Measurements from ENCODE around the gene SNTB2.
"Not testable (repeated sequence)": the region's sequence is repeated elsewhere in the genome, so short reads cannot be mapped to it uniquely, and the experiment has no call there.

The SNTB2 gene

DNA sequence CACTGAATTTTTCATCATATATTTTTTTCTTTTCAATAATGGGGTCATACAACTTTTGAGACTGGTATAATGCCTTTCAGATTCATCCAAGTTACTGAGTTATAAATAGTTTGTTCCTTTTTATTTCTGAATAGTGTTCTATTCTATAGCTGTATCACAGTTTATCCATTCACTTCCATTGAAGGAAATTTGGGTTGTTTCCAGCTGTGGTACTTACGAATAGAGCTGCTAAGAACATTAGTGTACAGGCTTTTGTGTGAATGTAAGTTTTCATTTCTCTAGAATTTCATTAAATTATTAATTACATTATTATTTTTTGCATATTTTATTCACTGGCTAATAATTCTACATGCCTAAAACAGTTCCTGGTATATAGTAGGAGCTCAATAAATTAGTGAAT lies 52.9 kb downstream of the SNTB2 start:
- no peak for DNase-seq

DNA sequence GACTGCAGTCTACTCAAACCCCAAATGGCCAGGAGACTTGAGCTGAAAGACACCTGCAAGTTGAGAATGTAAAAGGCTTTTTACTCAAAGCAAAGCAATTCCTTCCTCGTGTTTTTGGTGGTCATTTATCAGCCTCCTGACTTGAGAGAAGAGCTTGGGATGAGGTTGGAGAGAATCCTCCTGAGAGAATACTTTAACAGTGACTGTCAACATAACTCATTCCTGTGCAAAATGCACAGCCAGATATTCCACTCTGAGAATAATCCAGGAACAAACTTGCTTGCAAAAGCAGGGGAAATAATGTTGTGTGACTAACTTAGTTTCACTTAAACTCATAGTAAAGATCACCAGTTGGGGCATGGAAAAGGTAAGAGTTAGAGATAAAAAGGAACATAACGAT lies 53.4 kb downstream of the SNTB2 start:
- no peak for DNase-seq

DNA sequence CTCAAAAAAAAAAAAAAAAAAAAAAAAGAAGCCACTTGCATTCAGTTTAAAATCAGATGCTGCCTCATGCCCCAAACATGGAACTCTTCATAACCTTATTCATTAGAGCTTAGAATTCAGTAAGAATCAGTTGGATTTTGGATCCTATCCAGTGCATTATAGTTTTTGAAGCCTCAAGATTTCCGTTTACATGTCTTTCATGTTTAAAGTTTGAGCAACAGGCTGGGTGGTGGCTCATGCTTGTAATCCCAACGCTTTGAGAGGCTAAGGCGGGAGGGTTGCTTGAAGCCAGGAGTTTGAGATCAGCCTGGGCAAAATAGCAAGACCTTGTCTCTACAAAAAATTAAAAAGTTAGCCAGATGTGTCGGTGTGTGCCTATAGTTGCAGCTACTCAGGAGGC lies 55.0 kb downstream of the SNTB2 start:
- DNase-seq, result no peak

DNA sequence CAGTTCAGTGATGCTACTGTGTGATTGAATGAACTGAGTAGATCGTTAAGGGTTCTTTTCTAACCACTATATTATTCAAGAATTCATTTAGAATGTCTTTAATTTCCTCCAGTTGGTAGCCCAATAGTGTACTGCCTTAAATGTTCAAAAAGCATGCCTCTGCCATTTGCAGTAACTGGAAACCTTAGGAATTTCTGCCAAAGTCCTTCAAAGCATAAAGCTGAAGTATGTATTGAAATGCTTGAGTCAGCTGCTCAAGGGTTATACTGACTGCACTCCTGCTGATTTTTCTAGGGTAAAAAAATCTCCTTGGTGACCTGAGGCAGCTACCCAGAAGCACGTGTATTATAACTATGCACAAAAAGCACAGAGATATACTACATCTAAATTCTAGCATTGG lies 56.5 kb downstream of the SNTB2 start:
- DNase-seq, result no peak

DNA sequence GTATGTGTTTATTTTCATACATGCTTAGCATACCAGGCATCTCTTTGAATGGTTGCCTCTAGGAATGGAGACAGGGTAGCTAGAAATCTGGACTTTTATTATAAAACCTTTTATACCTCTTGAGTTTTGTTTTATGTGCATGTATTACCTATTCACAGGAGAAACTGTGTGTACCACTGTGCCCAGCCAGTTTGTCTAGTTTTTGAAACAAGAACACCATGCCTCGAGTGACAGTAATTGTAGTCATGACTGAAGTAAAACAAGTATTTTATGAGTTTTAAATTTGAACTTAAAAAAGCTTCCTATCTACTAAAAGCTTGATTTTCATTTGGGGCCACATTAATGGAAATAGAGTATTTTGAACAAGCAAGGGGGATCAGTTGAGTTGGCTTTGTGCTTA lies 57.4 kb downstream of the SNTB2 start:
- no peak for DNase-seq

DNA sequence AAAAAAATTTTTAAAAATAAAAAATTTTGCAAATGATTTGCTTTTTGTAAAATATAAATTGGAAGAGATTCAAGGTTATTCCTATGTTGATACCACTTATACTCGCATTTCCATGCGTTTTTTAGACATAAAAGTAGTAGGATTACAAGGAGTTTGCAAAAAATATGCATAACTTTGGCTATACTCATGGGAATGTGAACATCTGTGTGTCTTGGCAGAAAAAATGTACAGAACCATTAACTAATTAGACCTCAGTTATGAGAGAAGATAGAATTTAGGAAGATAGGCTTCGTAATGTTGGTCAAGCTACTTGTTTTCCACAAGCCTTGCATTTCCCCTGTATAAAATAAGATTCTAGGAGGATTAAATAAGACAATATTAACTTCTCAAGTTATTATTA lies 63.1 kb downstream of the SNTB2 start:
- no peak for DNase-seq

DNA sequence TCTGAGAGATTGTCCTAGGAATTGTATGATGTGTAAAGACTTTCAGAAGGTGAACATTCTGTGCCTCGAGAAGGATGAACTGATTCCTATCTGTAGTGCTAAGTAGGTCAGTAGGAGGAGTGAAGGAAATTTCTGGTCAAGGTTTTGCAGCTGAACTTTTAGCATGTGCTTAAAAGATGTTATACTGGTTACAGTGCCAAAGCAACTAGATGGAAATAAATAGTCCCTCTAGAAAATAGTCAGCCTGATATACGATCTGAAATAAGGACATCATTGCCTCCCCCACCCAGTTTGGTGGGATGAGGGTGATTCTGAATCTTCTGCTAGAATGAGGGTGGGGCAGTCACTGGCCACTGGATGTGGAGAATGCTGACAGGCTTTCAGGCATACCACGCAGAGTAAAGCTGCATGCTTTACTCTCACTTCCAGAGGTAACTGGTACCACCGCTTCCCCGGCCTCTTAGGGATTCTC lies 66.9 kb downstream of the SNTB2 start:
- no peak for DNase-seq

DNA sequence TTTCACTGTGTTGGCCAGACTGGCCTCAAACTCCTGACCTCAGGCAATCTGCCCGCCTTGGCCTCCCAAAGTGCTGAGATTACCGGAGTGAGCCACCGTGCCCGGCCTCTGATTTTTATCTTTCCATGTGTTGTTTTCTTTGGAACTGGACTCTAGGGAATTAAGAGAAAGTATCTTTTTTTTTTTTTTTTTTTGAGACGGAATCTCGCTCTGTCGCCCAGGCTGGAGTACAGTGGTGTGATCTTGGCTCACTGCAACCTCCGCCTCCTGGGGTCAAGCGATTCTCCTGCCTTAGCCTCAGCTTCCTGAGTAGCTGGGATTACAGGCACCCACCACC lies 72.4 kb downstream of the SNTB2 start:
- not testable (repeated sequence) for DNase-seq

DNA sequence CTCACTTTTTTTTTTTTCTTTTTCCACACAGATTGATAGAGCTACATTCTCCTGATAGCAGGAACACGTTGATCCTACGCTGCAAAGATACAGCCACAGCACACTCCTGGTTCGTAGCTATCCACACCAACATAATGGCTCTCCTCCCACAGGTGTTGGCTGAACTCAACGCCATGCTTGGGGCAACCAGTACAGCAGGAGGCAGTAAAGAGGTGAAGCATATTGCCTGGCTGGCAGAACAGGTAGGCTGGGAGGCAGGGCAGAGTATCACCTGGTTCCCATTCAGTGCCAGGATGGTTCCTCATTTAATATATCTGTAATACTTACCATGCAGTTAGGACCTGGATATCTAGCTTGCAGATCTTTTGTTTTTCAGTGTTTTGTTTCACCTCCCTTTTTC lies 73.1 kb downstream of the SNTB2 start:
- no peak for DNase-seq

DNA sequence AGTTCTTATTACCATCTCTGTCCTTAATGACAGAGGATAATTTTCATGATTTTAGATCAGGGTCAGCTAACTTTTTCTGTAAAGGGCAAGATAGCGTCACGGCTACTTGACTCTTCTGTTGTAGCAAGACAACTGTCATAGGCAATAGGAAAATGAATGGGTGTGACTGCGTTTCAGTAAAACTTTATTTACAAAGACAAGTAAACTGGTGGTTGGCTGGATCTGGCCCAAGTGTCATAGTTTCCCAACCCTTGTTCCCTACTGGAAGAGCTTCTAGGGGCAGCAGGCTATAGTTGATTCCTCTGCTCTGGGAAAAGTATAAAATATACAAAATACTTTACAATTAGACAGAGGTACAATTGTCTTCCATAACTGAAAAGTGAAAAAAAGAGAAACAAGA lies 73.5 kb downstream of the SNTB2 start:
- DNase-seq, result no peak

DNA sequence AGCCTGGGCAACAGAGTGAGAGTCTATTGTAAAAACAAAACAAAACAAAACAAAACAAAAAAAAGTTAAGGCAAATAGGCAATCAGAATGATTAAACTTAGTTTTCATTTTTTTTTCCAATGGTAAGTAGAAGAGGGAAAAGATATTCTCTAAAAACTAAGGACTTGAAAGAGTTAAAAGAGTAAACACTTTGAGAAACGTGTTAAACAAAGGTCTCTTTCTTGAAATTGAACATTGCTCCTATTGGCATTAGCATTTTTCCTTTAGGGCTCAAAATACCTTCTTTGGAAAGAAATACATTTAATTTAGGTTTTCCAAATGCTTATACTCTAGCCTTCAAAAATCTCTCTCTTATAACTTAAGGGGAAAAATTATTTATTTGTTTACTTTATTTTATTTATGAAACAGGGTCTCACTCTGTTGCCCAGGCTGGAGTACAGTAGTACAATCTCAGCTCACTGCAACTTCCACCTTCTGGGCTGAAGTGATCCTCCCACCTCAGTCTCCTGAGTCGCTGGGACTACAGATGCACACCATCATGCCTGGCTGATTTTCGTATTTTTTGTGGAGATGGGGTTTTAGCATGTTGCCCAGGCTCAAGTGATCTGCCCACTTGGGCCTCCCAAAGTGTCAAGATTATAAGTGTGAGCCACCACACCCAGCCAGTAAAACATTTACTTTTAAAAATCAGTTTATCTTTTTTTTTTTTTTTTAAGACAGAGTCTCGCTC lies 79.5 kb downstream of the SNTB2 start:
- DNase-seq, result no peak

DNA sequence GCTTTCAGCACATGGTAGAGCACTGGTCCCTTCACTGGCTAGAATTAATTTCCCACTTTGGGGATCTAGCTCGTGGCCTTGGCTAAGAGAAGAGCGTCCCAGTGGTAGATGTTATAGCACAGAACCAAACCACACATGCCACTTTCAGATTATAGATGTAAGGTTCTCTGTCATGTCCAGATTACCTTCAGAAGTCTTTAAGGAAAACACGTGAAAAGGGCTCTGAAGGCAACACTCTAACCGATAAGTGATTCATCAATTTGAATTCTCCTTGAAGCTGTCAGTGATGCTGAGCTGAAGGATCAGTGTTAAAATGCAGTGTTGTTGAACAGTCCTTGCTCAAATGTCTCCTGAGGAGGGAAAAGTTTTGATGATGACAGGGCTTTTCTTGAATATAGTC lies 80.7 kb downstream of the SNTB2 start:
- no peak for DNase-seq

DNA sequence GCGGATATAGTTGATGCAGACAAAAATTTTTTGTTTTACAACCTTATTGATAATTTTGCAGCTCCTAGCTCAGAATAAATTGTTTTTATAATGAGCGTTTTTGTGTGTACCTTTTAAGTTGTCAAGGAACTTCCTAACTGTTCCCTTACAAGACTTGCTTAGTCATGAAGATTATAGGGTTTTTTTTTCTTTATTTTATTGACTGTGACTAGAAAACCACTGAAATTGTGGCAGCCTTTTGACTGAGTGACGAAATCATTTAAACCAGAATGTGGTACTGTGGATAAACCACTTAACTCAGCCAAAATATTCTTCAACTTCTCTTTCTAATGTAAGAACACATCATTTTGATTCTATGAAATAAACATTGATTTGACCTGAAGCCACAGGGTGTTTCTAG lies 83.4 kb downstream of the SNTB2 start:
- DNase-seq, result no peak

DNA sequence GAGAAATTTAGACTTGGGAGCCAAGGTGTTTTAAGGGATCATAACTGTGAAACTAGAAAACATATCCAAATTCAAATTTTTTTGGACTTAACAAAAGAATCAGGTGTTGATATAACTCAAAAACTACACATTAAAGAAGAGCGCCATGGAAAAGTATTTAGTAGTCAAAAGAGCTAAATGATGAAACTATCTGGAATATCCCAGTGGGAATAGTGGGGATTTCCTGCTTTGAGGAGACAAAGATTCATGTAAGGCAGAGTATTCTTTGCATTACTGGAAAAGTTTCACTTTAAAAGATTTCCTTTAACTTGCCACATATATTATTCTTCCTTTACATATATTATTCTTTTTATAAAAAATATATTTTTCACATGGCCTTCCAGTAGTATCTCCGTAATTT lies 83.9 kb downstream of the SNTB2 start:
- DNase-seq, result no peak

DNA sequence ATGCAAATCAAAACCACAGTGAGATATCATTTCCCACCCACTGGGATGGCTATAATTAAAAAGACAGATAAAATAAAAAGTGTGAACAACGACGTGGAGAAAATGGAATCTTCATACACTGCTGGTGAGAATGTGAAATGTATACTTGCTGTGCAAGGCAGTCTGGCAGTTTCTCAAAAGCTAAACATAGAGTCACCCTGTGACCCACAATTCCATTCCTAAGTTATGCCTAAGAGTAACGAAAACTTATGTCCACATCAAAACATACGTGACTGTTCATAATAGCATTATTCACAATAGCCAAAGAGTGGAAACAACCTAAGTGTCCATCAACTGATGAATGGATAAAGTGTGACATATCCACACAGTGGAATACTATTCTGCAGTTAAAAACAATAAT lies 86.0 kb downstream of the SNTB2 start:
- DNase-seq, result no peak

DNA sequence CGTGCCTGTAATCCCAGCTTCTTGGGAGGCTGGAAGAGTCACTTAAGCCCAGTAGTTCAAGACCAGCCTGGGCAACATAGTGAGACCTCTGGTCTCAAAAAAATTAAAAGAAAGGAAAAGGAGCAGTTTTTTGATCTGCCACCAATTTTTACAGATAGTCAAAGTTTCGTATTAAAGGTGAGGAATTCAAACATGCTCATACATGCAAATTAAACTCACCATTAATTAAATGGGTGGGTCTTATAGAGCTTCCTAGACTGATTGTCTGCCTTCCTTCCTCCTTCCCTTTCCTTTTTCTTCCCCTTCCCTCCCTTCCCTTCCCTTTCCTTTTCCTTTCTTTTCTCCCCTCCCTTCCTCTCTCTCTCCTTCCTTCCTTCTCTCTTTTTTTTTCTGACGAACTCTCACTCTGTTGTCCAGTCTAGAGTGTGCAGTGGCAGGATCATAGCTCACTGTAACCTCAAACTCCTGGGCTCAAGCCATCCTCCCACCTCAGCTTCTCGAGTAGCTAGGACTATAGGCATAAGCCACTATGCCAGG lies 87.8 kb downstream of the SNTB2 start:
- no peak for DNase-seq

DNA sequence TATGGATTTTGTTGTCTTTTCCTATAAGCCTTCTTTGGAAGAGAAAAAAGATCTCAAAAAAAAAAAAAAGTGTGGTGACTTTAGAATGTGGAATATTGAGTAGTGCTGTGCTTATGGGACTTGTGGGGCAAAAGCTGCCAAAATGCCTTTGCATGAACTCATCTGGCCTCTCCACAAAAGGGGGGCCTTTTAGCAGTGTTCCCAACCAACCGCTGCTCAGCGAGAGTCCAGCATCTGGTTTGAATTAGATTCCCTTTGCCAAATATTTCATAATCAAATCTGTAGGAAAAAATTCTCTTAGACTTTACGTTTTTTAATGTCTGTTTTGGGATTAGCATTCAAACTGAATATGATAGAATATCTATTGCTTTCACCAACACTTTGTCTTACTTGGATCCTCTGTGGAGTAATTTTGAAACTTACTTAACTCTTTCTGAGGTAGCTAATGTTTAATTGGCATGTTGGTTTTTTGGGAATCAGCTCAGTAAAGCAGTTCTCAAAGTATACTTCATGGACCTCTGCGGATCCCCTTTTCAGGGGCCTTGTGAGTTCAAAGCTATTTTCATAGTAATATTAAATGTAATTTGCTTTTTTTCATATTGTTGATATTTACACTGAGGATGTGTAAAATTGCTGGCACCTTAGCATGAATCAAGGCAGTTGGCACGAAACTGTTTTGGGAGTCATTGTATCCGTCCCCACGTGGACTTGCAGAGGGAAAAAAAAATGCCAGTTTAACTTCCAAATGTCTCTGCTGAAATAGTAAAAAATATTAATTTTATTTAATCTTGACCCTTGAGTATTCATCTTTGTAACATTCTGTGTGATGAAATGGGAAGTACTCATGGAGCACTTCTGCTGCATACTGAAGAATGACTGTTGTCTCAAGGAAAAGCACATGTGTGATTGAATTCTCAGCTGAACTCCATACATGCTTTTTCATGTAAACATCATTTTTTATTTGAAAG lies 89.5 kb downstream of the SNTB2 start:
- no peak for DNase-seq

DNA sequence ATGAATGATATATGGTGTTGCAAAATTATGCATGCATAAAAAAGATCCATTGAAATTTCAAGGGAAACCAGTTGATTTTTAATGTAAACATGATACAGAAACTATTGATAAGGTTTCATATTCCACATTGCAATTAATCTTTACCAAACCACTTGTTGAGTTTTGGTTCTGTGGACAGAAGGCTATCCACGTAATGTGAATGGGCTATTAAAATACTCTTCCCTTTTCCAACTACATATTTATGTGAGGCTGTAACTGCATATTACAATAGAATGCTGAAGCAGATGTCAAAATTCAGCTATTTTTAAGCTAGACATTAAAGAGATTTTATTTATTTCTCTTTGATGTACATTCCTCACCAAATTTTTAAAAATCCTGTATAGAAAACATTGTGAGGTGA lies 90.4 kb downstream of the SNTB2 start:
- no peak for DNase-seq

DNA sequence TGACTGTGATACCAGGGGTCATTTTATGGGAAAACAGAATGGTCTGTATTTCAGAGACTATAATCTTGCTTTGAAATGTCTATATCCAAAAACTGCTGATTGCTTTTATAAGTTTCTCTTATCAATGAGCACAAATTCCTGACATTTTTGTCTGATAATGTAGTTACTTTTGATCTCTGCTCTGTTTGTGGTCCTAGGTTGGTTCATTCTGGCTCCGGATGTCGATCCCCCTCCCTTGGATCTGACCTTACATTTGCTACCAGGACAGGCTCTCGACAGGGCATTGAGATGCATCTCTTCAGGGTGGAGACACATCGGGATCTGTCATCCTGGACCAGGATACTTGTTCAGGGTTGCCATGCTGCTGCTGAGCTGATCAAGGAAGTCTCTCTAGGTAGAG lies 96.9 kb downstream of the SNTB2 start:
- no peak for DNase-seq

DNA sequence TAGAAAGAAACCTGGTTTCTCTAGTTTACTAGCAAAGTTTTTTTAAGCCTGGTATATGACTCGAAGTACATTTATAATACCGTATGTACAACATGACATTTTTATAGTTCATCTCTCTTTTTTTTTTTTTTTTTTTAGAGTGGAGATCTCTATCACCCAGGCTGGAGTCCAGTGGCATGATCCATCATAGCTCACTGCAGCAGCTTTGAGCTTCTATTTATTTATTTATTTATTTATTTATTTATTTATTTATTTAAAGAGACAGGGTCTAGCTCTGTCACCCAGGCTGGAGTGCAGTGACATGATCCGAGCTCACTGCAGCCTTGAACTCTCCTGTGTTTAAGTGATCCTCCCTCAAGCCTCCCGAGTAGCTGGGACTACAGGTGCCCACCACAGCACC lies 98.3 kb downstream of the SNTB2 start:
- DNase-seq, result no peak

DNA sequence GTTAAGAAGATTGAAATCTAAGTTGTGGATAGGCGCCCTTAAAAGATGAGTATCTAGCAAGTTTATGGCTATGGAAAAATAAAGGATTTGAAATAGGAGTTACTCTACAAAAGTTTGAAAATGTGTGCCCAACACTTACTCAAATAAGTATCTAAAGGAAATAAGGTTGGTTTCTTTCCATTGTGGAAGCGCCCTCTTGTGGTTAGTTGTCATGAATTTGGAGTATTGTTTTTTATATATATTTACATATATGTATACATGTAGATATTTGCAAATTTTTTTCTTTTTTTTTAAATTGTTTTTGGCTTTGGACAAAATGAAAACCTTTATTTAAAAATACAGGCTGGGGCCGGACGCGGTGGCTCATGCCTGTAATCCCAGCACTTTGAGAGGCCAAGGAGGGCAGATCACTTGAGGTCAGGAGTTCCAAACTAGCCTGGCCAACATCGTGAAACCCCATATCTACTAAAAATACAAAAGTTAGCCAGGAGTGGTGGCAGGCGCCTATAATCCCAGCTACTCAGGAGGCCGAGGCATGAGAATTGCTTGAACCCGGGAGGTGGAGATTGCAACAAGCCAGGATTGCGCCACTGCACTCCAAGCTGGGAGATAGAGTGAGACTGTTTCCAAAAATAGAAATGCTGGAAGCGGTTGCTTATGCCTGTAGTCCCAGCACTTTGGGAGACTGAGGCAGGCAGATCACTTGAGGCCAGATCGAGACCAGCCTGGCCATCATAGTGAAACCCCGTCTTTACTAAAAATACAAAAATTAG lies 100.2 kb downstream of the SNTB2 start:
- DNase-seq, result peak in 1 of 2 donors; percentile 73

DNA sequence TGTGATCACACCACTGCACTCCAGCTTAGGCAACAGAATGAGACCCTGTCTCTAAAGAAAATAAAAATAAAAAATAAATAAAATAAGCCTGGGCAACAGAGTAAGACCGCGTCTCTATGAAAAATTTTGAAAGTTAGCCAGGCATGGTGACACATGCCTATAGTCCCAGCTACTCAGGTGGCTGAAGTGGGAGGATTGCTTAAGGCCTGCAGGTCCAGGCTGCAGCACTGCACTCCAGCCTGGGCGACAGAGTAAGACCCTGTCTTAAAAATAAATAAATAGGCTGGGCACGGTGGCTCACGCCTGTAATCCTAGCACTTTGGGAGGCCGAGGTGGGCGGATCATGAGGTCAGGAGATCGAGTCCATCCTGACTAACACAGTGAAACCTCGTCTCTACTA lies 104.7 kb downstream of the SNTB2 start:
- not testable (repeated sequence) for DNase-seq

DNA sequence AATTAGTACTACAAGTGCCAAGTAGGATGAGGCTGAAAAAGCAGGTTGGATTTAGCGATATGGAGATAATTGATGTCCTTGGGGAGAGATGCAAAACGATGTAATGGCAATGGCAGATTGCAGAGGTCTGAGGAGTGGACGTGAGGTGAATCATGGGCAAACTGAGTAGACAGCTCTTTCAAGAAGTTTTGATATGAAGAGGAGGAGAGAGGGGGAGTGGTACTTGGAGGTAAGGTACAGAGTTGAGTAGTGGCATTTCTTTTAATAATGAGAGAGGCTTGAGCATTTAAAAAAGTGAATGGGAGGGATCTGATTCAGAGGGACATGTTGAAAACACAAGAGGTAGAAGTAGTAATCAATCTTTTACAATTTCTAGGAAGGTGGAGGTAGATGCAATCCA lies 106.4 kb downstream of the SNTB2 start:
- no peak for DNase-seq
